Mucosa of rectum (tissue), 2 donors: Measurements from ENCODE around the gene KNG1.
"Not testable (repeated sequence)": the region's sequence is repeated elsewhere in the genome, so short reads cannot be mapped to it uniquely, and the experiment has no call there.

Source experiments
- H3K27ac ChIP-seq, 2 donors: one replicate each; pipeline ENCODE4 v1.7.0; 2013; ENCODE audit warnings: inconsistent platforms in 2 of 2, low read depth in 2 of 2, low read length in 2 of 2
- H3K27me3 ChIP-seq, 2 donors: one replicate each; pipeline ENCODE4 v1.7.0; 2013; ENCODE audit warnings: low read length in 2 of 2; ENCODE audit not compliant: control insufficient read depth in 2 of 2, insufficient read depth in 2 of 2
- H3K36me3 ChIP-seq, 2 donors: one replicate each; pipeline ENCODE4 v1.7.0; 2013; ENCODE audit warnings: low read length in 2 of 2; ENCODE audit not compliant: control insufficient read depth in 2 of 2, insufficient read depth in 2 of 2
- H3K4me1 ChIP-seq, 2 donors: one replicate each; pipeline ENCODE4 v1.7.0; 2013; ENCODE audit warnings: low read length in 2 of 2, mild to moderate bottlenecking in 1 of 2; ENCODE audit not compliant: control insufficient read depth in 2 of 2, insufficient read depth in 2 of 2
- H3K4me3 ChIP-seq, 2 donors: one replicate each; pipeline ENCODE4 v1.7.0; 2013; ENCODE audit warnings: low read length in 2 of 2
- H3K9ac ChIP-seq, 2 donors: one replicate each; pipeline ENCODE4 v1.7.0; 2013; ENCODE audit warnings: low read length in 2 of 2, low read depth in 1 of 2, mild to moderate bottlenecking in 1 of 2
- H3K9me3 ChIP-seq, 2 donors: one replicate each; pipeline ENCODE4 v1.7.0; 2013; ENCODE audit warnings: low read length in 2 of 2; ENCODE audit not compliant: control insufficient read depth in 2 of 2
- donor health status: healthy.
- donor health status: Normal muscosa, but diverticular disease.

Gene KNG1

DNA sequence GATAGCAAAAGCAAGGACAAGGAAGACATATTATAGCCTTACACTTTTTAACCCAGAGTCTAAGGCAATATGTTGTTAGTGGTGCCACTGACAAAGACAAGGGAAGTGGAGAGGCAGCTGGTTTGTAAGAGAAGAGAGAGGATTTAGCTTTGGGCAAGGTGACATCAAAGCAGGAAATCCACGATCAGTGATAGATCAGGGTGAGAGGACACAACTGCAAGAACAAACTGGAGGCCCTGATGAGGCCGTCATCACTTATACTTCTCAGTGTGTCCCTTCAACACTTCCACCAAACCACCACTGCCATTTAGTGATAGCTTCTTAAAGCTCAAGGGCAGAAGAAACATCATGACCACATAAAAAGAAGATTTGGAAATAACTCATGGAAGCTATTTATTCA, 30.7 kb upstream of the KNG1 start:
- not testable (repeated sequence) for H3K9ac ChIP-seq, H3K27me3 ChIP-seq, H3K4me3 ChIP-seq, H3K27ac ChIP-seq, H3K36me3 ChIP-seq, H3K9me3 ChIP-seq, H3K4me1 ChIP-seq

GRCh38 chr3:186687120-186687651, 30.0 kb upstream of the KNG1 start:
- no peak overlapping the region for H3K4me3 ChIP-seq
- H3K27me3 ChIP-seq = peaks cover 0 to 2% of the 10 kb centered on the region in 2 donors
- no peaks in the 10 kb centered on the region for H3K4me1 ChIP-seq
- no peak overlapping the region for H3K9ac ChIP-seq
- no peaks in the 10 kb centered on the region for H3K9me3 ChIP-seq
- H3K27ac ChIP-seq = no peak overlapping the region
- no peaks in the 10 kb centered on the region for H3K36me3 ChIP-seq

DNA sequence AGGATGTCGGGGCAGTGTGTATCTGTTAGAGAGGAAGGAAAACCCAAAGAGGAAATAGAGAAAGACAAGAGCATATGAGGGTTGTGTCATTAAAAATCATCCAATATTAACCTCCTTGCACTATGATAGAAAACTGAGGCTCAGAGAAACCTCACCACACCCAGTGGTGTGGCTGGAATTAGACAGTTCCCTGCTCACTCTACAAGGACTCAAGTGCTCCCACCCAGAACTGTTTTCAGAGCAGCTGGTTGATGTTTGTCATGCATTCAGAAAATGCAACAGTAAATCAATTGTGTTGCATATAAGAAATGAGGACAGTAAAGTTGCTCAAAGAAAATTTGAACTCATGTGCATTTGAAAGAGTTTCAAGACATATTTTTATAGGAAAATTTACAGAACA, 26.9 kb upstream of the KNG1 start:
- not testable (repeated sequence) for H3K27ac ChIP-seq, H3K36me3 ChIP-seq, H3K9ac ChIP-seq, H3K4me3 ChIP-seq, H3K4me1 ChIP-seq, H3K27me3 ChIP-seq, H3K9me3 ChIP-seq

GRCh38 chr3:186691676-186692075, 25.5 kb upstream of the KNG1 start:
- no peaks in the 10 kb centered on the region for H3K36me3 ChIP-seq
- H3K27ac ChIP-seq = no peak overlapping the region
- no peaks in the 10 kb centered on the region for H3K9me3 ChIP-seq
- H3K4me3 ChIP-seq = no peak overlapping the region
- H3K9ac ChIP-seq = no peak overlapping the region
- no peaks in the 10 kb centered on the region for H3K4me1 ChIP-seq
- peaks cover 0 to 2% of the 10 kb centered on the region in 2 donors for H3K27me3 ChIP-seq

- Histone ChIP-seq H3K9me3 (no peaks in the 10 kb centered on the region), H3K9ac (no peak overlapping the region), H3K27me3 (peaks cover 0 to 5% of the 10 kb centered on the region in 2 donors), H3K4me3 (no peak overlapping the region), H3K4me1 (no peaks in the 10 kb centered on the region), H3K36me3 (no peaks in the 10 kb centered on the region), H3K27ac (no peak overlapping the region)
Observed at GRCh38 chr3:186693843-186694242, 23.3 kb upstream of the KNG1 start.

GRCh38 chr3:186694288-186695032, 22.7 kb upstream of the KNG1 start:
- H3K9me3 ChIP-seq = no peaks in the 10 kb centered on the region
- H3K36me3 ChIP-seq = no peaks in the 10 kb centered on the region
- no peak overlapping the region for H3K9ac ChIP-seq
- no peak overlapping the region for H3K27ac ChIP-seq
- no peak overlapping the region for H3K4me3 ChIP-seq
- H3K4me1 ChIP-seq = no peaks in the 10 kb centered on the region
- H3K27me3 ChIP-seq = peaks cover 0 to 5% of the 10 kb centered on the region in 2 donors

- Histone ChIP-seq H3K4me3 (no peak overlapping the region), H3K9me3 (no peaks in the 10 kb centered on the region), H3K4me1 (no peaks in the 10 kb centered on the region), H3K9ac (no peak overlapping the region), H3K27ac (no peak overlapping the region), H3K36me3 (no peaks in the 10 kb centered on the region), H3K27me3 (peaks cover 0 to 5% of the 10 kb centered on the region in 2 donors)
Observed at GRCh38 chr3:186696522-186696921, 20.6 kb upstream of the KNG1 start.

GRCh38 chr3:186697510-186697909, 19.6 kb upstream of the KNG1 start:
- H3K27me3 ChIP-seq = peaks cover 0 to 3% of the 10 kb centered on the region in 2 donors
- H3K36me3 ChIP-seq = no peaks in the 10 kb centered on the region
- no peak overlapping the region for H3K9ac ChIP-seq
- no peak overlapping the region for H3K27ac ChIP-seq
- no peak overlapping the region for H3K4me3 ChIP-seq
- no peaks in the 10 kb centered on the region for H3K4me1 ChIP-seq
- no peaks in the 10 kb centered on the region for H3K9me3 ChIP-seq

GRCh38 chr3:186700267-186700666, 16.9 kb upstream of the KNG1 start:
- H3K27ac ChIP-seq = no peak overlapping the region
- H3K9me3 ChIP-seq = no peaks in the 10 kb centered on the region
- H3K9ac ChIP-seq = no peak overlapping the region
- peaks cover 0 to 3% of the 10 kb centered on the region in 2 donors for H3K27me3 ChIP-seq
- H3K4me3 ChIP-seq = no peak overlapping the region
- no peaks in the 10 kb centered on the region for H3K4me1 ChIP-seq
- H3K36me3 ChIP-seq = no peaks in the 10 kb centered on the region

GRCh38 chr3:186702451-186702850, 14.7 kb upstream of the KNG1 start:
- not testable (repeated sequence) for H3K27ac ChIP-seq, H3K36me3 ChIP-seq, H3K4me3 ChIP-seq, H3K9me3 ChIP-seq, H3K4me1 ChIP-seq, H3K9ac ChIP-seq, H3K27me3 ChIP-seq
